Measurements from ENCODE around the gene ZNF281. TPM values are rescaled to one million over a fixed set of nuclear protein-coding genes. Genes with fewer than 3 reads are reported as not detected.

The ZNF281 gene
- total and polyA plus RNA-seq, 2 of the 4 experiments (the other 2 are of a cell fraction): 7.0 to 37.5 TPM

DNA sequence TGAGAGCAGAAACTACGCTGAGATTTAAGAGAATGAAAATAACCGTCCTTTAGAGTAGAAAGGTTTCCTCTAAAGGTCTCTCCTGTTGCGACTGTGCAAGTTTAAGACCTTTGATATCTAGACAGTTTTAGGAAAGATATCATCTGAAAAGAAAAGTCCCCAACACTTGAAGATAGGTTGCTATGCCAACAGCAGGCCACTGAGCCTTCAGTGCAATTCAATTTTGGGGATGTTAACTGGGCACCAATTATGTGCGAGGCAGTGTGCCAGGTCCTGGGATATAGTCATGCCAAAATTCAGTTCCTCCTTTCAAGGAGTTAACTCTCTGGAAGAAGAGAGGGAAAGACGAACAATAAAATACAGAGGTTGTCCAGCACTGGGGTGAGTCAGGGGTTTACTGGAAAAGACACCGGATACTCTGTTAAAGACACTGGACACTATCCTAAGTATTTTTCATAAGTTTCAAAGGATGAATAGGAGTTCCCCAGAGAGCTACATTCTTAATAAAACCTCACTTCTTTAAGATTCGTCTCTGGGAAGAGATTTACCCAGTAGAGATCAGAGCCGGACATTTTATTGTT is 25.5 kb upstream of the ZNF281 start:
- Histone ChIP-seq H4K20me1 (ENCODE audit: insufficient read depth, low read length) (no peaks in the 10 kb centered on the region), H3K9me1 (ENCODE audit: insufficient read depth, low read length) (no peaks in the 10 kb centered on the region; the same call in 1 of the 2 replicates), H3K4me1 (ENCODE audit: control insufficient read depth, insufficient read depth, low read length) (peaks cover 9% of the 10 kb centered on the region), H4K8ac (ENCODE audit: low read depth in 2 of 2, low read length in 2 of 2) (peak overlapping the region in 1 of 2 experiments; percentile 54; a peak in 1 of 4 replicates), H3K36me3 (ENCODE audit: control insufficient read depth, insufficient read depth, low read length) (no peaks in the 10 kb centered on the region), H3K9me3 (ENCODE audit: control insufficient read depth, insufficient read depth, low read length) (no peaks in the 10 kb centered on the region), H3K56ac (ENCODE audit: extremely low read depth, insufficient read depth, low read length) (no peak overlapping the region), H3K9ac (ENCODE audit: low read depth, low read length) (no peak overlapping the region), H2AK5ac (ENCODE audit: low read depth, low read length) (0 out of 2 replicates have a peak overlapping the region, but pooled peaks have one; percentile 85), H3K23ac (ENCODE audit: low read depth, low read length) (no peak overlapping the region), H3K79me1 (ENCODE audit: low read depth in 1 of 2, low read length in 2 of 2) (no peaks in the 10 kb centered on the region), H2BK15ac (ENCODE audit: low read depth, low read length) (peak overlapping the region; percentile 92; the same call in 1 of the 3 replicates), H4K5ac (ENCODE audit: low read depth, low read length) (peak overlapping the region; percentile 16; the same call in 1 of the 2 replicates), H3K14ac (replicated peaks; ENCODE audit: low read depth, low read length) (peak overlapping the region; percentile 76), H3K27me3 (ENCODE audit: control insufficient read depth, insufficient read depth, low read length) (no peaks in the 10 kb centered on the region), H2AFZ (replicated peaks; ENCODE audit: low read length, poor library complexity) (no peak overlapping the region), H4K91ac (ENCODE audit: insufficient read depth, low read depth, low read length) (peak overlapping the region; percentile 0), H2BK120ac (ENCODE audit: low read depth, low read length) (peak overlapping the region; percentile 56), H3K4ac (ENCODE audit: low read depth, low read length) (no peak overlapping the region), H2BK20ac (ENCODE audit: low read depth, low read length) (peak overlapping the region; percentile 96), H2AK9ac (replicated peaks; ENCODE audit: low read depth, low read length, poor library complexity) (no peak overlapping the region), H2BK5ac (ENCODE audit: low read depth, low read length, poor library complexity, severe bottlenecking) (no peak overlapping the region), H3K4me2 (ENCODE audit: low read depth, low read length) (no peak overlapping the region), H3K18ac (ENCODE audit: low read depth, low read length) (peak overlapping the region; percentile 37; the same call in 1 of the 2 replicates), H3K4me3 (ENCODE audit: insufficient read depth, low read depth, low read length) (no peak overlapping the region), H3K27ac (ENCODE audit: insufficient read depth, low read length) (no peak overlapping the region)
- WGBS, 2 experiments (ENCODE audit: extremely low coverage in 2 of 2, insufficient read length in 1 of 2): no CpG with 5 or more reads among the region's 8 CpGs
- intact Hi-C loops (cut with micrococcal nuclease): no loop called here
- TF ChIP-seq NFE2L2 (IDR thresholded peaks at IDR 0.05; ENCODE audit: low read depth, low read length) (no peak), POLR2A (IDR thresholded peaks at IDR 0.05; ENCODE audit: low read depth, low read length) (no peak), CEBPB (IDR thresholded peaks at IDR 0.05; ENCODE audit: low read depth, low read length) (no peak), MAFK (IDR thresholded peaks at IDR 0.05; ENCODE audit: low read depth, low read length) (no peak), FOS (IDR thresholded peaks at IDR 0.05; ENCODE audit: low read depth, low read length) (no peak), MXI1 (IDR thresholded peaks at IDR 0.05; ENCODE audit: borderline replicate concordance, low read depth, low read length) (no peak), RFX5 (IDR thresholded peaks at IDR 0.05; ENCODE audit: low read depth, low read length) (no peak), BHLHE40 (IDR thresholded peaks at IDR 0.05; ENCODE audit: low read depth, low read length) (no peak), SMC3 (IDR thresholded peaks at IDR 0.05; ENCODE audit: low read depth, low read length) (no peak), RAD21 (IDR thresholded peaks at IDR 0.05; ENCODE audit: low read length) (no peak), CHD1 (IDR thresholded peaks at IDR 0.05; ENCODE audit: low read depth, low read length) (no peak), MAZ (IDR thresholded peaks at IDR 0.05; ENCODE audit: borderline replicate concordance, low read depth, low read length) (no peak)
- TF ChIP-seq, protein P1, sequence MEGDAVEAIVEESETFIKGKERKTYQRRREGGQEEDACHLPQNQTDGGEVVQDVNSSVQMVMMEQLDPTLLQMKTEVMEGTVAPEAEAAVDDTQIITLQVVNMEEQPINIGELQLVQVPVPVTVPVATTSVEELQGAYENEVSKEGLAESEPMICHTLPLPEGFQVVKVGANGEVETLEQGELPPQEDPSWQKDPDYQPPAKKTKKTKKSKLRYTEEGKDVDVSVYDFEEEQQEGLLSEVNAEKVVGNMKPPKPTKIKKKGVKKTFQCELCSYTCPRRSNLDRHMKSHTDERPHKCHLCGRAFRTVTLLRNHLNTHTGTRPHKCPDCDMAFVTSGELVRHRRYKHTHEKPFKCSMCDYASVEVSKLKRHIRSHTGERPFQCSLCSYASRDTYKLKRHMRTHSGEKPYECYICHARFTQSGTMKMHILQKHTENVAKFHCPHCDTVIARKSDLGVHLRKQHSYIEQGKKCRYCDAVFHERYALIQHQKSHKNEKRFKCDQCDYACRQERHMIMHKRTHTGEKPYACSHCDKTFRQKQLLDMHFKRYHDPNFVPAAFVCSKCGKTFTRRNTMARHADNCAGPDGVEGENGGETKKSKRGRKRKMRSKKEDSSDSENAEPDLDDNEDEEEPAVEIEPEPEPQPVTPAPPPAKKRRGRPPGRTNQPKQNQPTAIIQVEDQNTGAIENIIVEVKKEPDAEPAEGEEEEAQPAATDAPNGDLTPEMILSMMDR (conservative IDR thresholded peaks at IDR 0.05; ENCODE audit: low read depth, low read length): no peak
- TF ChIP-seq, protein P2, sequence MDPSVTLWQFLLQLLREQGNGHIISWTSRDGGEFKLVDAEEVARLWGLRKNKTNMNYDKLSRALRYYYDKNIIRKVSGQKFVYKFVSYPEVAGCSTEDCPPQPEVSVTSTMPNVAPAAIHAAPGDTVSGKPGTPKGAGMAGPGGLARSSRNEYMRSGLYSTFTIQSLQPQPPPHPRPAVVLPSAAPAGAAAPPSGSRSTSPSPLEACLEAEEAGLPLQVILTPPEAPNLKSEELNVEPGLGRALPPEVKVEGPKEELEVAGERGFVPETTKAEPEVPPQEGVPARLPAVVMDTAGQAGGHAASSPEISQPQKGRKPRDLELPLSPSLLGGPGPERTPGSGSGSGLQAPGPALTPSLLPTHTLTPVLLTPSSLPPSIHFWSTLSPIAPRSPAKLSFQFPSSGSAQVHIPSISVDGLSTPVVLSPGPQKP (IDR thresholded peaks at IDR 0.05; ENCODE audit: borderline replicate concordance, low read depth, low read length): no peak
- in situ Hi-C loops (cut with MboI; ENCODE audit: low sequenced_read_pairs): no loop called here
- dilution Hi-C loops (cut with HindIII; ENCODE audit: low sequenced_read_pairs, unreplicated experiment): no loop called here
- no TSS peak for BruUV-seq (replicated peaks)
- POLR2A ChIA-PET (ENCODE audit: unreplicated experiment): no interaction called here
- CTCF ChIA-PET: interaction anchor here (0.5 kb wide), 1 partner anchor 22 kb away, joined by 3 read pairs; no protein-coding TSS in a partner anchor
- DNase-seq (peak; percentile 22), ATAC-seq (ENCODE audit: low read depth) (no peak)
